ENCODE measurements around the gene CSH1.
"Not testable (repeated sequence)": the region's sequence is repeated elsewhere in the genome, so short reads cannot be mapped to it uniquely, and the experiment has no call there.

Gene CSH1

GRCh38 chr17:63928172-63928666, 31.8 kb upstream of the CSH1 start:
- no peak for DNase-seq

- no peak for DNase-seq
Observed at GRCh38 chr17:63927464-63928171, 31.2 kb upstream of the CSH1 start.

GRCh38 chr17:63926164-63926563, 29.8 kb upstream of the CSH1 start:
- DNase-seq = no peak

- DNase-seq = no peak
Observed at GRCh38 chr17:63925615-63926014, 29.2 kb upstream of the CSH1 start.

GRCh38 chr17:63922402-63922801, 26.0 kb upstream of the CSH1 start:
- not testable (repeated sequence) for DNase-seq

- not testable (repeated sequence) for DNase-seq
Observed at GRCh38 chr17:63920779-63921178, 24.4 kb upstream of the CSH1 start.

GRCh38 chr17:63920050-63920449, 23.7 kb upstream of the CSH1 start:
- not testable (repeated sequence) for DNase-seq

GRCh38 chr17:63919311-63919723, 22.9 kb upstream of the CSH1 start:
- DNase-seq = peak; percentile 74

GRCh38 chr17:63918789-63919305, 22.5 kb upstream of the CSH1 start, which contains the start of gene GH1:
TSS of gene GH1 (minus strand) at chr17:63918839. CDS start at chr17:63918776, 63 bp downstream.
- DNase-seq = not testable (repeated sequence)

GRCh38 chr17:63918305-63918704, 21.9 kb upstream of the CSH1 start:
- DNase-seq = no peak

- DNase-seq = no peak
Observed at GRCh38 chr17:63917646-63918045, 21.3 kb upstream of the CSH1 start.

- not testable (repeated sequence) for DNase-seq
Observed at GRCh38 chr17:63917206-63917605, 20.8 kb upstream of the CSH1 start.

GRCh38 chr17:63916566-63917185, 20.3 kb upstream of the CSH1 start:
- DNase-seq = no peak

- not testable (repeated sequence) for DNase-seq
Observed at GRCh38 chr17:63915753-63916152, 19.4 kb upstream of the CSH1 start.

GRCh38 chr17:63914471-63914870, 18.1 kb upstream of the CSH1 start:
- no peak for DNase-seq

- DNase-seq = peak; percentile 54
Observed at GRCh38 chr17:63911657-63912100, 15.3 kb upstream of the CSH1 start.

- no peak for DNase-seq
Observed at GRCh38 chr17:63911041-63911635, 14.8 kb upstream of the CSH1 start, which contains the start of gene CSHL1. TSS of gene CSHL1 (minus strand) at chr17:63911258. CDS start at chr17:63911196, 62 bp downstream.

GRCh38 chr17:63910096-63910495, 13.7 kb upstream of the CSH1 start:
- DNase-seq = no peak

GRCh38 chr17:63909586-63909985, 13.2 kb upstream of the CSH1 start:
- DNase-seq = not testable (repeated sequence)

- not testable (repeated sequence) for DNase-seq
Observed at GRCh38 chr17:63907161-63907778, 10.9 kb upstream of the CSH1 start.

- not testable (repeated sequence) for DNase-seq
Observed at GRCh38 chr17:63904796-63905195, 8.4 kb upstream of the CSH1 start.

- peak; percentile 48 for DNase-seq
Observed at GRCh38 chr17:63903787-63904201, 7.4 kb upstream of the CSH1 start.

- not testable (repeated sequence) for DNase-seq
Observed at GRCh38 chr17:63901971-63902370, 5.6 kb upstream of the CSH1 start.

Measured in activated CD4-positive, alpha-beta T cell treated with anti-CD3 and anti-CD28 coated beads, Interleukin-2, amount 50 U/mL, for 16 hours (primary cell).